GM12873 (cell line): ENCODE measurements around the gene ZFYVE28.

Source experiments
- CTCF ChIP-seq: IDR thresholded peaks from 2 replicates; pipeline ENCODE4 v1.5.1; 2012; ENCODE audit warnings: low read depth, mild to moderate bottlenecking, moderate library complexity, low read length, control low read depth; ENCODE audit not compliant: insufficient read depth; ENCODE audit errors: missing control alignments

The ZFYVE28 gene

GRCh38 chr4:2362266-2363055, 56.0 kb downstream of the ZFYVE28 start:
- no peak for TF ChIP-seq CTCF

- TF ChIP-seq CTCF: no peak
Observed at GRCh38 chr4:2361366-2362265, 56.8 kb downstream of the ZFYVE28 start.

GRCh38 chr4:2360396-2360730, 58.1 kb downstream of the ZFYVE28 start:
- TF ChIP-seq CTCF: no peak

- TF ChIP-seq CTCF: no peak
Observed at GRCh38 chr4:2359591-2360395, 58.7 kb downstream of the ZFYVE28 start.

GRCh38 chr4:2357821-2358745, 60.4 kb downstream of the ZFYVE28 start:
- no peak for TF ChIP-seq CTCF

GRCh38 chr4:2356123-2357069, 62.0 kb downstream of the ZFYVE28 start:
- TF ChIP-seq CTCF: no peak
